Measurements from ENCODE around the gene IRF5.
A peak's percentile ranks its signal among the peaks of the same experiment; 100 is the strongest.
"Not testable (repeated sequence)": the region's sequence is repeated elsewhere in the genome, so short reads cannot be mapped to it uniquely, and the experiment has no call there.

The IRF5 gene

DNA sequence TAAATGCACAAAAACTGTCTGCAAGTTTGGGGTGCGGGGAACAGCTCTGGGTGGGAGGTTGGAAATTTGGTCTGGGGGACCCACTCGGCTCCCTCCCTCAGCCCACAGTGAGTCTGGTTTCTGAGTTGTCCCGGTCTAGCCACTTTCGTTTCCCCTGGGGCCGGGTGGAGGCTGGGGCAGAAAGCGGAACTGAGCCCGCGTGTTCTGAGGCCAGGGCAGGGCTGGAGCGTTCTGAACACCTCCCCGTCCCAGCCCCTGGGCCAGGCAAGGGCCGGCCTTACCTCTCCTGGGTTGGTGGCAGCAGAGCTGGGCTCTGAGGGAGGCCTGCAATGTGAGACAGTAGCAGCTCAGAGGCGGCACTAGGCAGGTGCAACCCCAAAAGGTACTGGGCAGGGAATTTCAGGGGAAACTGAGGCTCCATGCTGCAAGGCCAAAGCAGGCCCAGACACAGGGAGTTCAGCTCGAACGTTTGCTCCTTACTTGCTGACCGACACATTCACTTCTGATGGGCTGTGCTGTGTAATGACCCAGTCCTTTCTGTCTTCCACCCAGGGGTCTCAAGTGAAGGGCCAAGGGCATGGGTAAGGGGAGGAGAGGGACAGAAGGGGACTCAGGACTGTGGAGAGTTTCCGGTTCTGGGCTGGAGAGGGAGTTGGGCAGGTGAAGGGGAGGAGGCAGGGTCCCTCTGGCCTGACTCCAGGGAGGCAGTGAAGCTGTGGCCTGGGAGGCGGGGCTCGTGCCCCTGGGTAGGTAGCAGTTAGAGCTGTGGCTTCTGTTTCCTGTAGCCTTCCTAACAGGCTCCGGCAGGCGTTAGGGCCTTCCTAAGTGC lies 3.0 kb downstream of the IRF5 start:
- peak; percentile 93 to 94 (median 93) for DNase-seq

DNA sequence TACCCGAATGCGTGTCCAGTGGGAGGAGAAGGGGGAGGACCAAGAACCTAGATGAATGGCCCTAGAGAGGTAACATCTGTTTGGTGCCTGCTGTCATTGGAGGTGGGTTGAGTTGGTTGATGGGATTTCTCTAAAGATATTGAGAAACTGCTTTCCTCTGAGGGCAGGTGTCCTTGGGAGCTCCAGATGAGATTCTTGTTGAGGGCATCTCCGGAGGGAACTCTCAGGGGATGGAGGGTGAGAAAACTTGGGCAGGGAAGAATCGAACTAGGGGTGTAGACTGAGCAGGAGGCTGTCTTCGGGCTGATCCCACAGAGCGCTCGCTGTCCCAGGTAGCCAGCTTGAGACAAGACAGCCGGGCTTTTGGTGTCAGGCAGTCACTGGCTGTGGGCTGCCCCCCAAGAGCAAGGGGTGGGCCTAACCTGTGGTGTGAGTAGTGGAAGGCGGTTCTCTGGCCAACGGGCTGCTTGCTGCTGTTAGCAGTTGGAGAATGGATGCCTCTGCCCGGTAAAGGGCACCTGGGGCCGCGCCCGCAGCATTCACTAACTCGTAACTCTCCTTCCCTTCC lies 3.7 kb downstream of the IRF5 start:
- no peak for DNase-seq

GRCh38 chr7:128941946-128942526 lies 4.3 kb downstream of the IRF5 start:
- DNase-seq: no peak

GRCh38 chr7:128943251-128943650 lies 5.5 kb downstream of the IRF5 start:
- not testable (repeated sequence) for DNase-seq

DNA sequence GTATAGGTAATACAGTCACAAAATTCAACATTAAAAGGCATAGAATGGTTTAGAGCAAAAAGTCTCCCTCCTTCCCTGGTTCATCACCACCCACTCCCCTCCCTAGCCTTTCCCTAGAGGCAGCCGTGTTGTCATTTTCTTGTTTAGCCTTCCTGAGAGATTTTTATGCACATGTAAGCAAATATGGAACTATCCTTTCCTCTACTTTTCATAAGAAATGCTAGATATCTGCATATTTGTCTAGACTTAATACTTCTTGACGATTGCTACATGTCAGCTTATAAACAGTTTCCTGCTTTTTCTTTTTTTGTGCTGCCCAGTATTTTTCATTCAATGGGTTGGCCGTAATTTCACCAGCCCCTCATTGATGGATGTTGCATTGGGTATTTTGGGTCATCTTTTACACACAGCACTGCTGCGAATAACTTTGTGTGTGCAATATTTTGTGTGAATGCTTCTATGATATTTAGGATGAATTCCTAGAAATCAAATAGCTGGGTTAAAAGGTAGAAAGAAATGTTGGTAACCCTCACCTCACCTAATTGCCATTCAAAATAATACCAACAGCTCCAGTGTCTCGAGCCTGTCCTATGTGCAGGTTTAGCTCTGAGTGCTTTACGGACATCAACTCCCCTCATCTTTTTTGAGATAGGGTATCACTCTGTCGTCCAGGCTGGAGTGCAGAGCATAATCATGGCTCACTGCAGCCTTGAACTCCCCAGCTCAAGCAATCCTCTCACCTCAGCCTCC lies 6.9 kb downstream of the IRF5 start:
- no peak for DNase-seq

- no peak for DNase-seq
These were observed 8.1 kb downstream of the IRF5 start for GRCh38 chr7:128945668-128946366.

- DNase-seq: peak in 1 of 3 donors; percentile 63
These were observed 9.5 kb downstream of the IRF5 start for GRCh38 chr7:128946936-128947830.

DNA sequence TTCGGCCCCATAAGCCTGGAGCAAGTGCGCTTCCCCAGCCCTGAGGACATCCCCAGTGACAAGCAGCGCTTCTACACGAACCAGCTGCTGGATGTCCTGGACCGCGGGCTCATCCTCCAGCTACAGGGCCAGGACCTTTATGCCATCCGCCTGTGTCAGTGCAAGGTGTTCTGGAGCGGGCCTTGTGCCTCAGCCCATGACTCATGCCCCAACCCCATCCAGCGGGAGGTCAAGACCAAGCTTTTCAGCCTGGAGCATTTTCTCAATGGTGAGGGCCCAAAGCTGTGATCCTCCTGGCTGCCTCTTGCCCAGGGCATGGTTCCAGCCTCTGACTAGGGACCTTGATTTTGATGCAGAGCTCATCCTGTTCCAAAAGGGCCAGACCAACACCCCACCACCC lies 10.1 kb downstream of the IRF5 start:
- DNase-seq: no peak

DNA sequence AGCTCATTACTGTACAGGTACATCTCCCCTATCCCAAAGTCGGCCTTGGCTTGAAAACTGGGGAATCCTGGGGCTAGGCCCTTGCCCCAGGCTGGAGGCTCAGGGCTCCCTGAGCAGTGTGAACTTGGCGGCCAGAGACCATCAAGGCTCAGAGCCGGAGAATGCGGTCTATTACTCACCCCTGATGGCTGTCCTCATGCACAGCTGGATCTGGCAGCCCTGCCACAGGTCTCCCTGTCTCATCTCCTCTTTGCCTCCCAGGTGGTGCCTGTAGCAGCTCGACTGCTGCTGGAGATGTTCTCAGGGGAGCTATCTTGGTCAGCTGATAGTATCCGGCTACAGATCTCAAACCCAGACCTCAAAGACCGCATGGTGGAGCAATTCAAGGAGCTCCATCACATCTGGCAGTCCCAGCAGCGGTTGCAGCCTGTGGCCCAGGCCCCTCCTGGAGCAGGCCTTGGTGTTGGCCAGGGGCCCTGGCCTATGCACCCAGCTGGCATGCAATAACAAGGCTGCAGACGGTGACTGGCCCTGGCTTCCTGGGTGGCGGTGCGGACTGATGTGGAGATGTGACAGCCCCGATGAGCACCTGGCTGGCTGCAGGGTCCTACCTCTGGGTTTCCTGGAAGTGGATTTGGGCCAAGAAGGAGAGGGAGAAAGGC lies 10.7 kb downstream of the IRF5 start:
- no peak for DNase-seq

DNA sequence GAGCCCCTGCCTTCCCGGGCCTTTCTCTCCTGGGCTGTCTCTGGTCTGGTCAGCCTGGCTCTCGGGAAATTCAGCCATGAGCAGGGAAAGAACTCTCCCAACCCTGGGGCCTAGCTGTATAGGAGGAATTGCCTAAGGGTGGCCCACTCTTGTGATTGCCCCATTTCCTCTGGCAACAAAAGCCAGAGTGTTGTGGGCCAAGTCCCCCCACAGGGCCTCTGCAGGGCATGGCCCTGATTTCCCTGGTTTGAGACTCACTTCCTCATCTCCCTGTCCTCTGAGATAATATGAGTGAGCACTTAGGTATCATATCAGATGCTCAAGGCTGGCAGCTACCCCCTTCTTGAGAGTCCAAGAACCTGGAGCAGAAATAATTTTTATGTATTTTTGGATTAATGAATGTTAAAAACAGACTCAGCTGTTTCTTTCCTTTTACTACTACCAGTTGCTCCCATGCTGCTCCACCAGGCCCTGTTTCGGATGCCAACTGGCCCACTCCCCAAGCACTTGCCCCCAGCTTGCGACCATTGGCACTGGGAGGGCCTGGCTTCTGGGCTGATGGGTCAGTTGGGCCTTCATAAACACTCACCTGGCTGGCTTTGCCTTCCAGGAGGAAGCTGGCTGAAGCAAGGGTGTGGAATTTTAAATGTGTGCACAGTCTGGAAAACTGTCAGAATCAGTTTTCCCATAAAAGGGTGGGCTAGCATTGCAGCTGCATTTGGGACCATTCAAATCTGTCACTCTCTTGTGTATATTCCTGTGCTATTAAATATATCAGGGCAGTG lies 11.4 kb downstream of the IRF5 start:
- peak; percentile 61 to 67 (median 65) for DNase-seq

DNA sequence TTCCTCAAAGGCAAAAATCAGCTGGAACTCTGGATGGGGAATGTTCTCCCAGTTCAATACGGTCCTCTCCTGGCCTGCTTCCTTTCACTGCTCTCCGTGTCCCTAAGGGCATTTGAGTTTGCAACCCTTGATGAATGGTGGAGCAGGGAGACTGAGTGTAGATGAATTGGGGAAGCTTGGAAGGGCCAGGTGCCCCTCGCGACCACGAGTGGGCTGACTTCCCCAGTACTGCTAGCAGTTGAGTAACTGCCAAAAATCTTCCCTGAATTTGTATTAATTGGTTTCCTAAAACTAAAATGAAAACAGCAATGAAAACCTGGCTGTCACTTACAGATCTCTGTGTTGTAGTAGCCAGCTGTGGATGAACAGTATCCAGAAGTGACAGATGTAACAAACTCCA lies 13.6 kb downstream of the IRF5 start:
- DNase-seq: peak; percentile 38 to 45 (median 39)

DNA sequence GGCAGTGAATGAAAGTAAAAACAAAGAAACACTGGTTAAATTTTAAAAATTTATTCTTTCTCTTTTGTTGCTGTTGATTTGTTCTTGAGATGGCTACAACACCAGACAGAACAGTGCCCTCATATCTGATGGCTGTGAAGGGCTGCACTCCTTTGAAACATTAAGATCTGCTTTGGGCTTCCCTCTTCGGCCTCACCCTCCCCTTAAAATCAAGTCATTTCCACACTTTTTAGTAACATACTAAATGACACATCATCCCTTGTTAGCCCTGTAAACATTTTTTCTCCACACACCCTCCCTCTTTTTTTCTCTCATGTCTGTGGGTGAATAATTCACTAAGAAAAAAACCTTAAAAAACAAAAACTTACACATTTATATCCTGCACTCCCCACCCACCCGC lies 16.4 kb downstream of the IRF5 start:
- no peak for DNase-seq

- no peak for DNase-seq
These were observed 17.4 kb downstream of the IRF5 start for GRCh38 chr7:128954830-128955802.

DNA sequence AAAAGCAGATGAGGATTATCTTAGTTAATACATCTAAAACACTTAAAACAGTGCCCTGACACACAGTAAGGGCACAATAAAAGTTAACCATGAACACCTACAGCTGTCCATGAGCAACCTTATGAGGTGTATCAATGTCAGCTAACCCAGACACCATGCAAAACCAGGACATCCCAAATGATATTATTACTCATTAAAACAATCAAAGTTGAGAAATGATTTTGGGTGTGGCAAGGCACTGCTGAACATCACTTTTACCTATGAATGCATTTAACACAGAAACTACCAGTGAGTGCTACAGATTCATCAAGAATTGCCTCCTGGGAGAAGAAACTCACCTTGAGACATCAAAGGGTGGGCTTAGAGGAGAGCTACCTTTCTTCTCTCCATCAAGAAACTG lies 18.3 kb downstream of the IRF5 start:
- no peak for DNase-seq

DNA sequence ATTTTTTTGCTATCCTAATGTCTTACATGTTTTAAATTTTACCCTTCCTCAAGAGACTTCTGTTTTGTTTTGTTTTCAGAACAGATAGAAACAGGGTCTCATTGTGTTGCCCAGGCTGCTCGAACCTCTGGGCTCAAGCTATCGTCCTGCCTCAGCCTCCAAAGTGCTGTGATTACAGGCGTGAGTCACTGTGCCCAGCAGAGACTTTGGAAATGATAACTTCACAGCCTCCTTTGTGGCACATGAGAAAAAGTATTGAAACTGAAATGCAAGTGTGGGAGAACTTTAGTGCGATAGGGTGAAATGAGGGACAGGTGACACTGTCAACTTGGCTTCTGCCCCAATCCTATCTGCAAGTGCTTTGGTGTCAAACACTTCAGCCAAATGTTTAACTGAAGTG lies 21.6 kb downstream of the IRF5 start:
- no peak for DNase-seq

DNA sequence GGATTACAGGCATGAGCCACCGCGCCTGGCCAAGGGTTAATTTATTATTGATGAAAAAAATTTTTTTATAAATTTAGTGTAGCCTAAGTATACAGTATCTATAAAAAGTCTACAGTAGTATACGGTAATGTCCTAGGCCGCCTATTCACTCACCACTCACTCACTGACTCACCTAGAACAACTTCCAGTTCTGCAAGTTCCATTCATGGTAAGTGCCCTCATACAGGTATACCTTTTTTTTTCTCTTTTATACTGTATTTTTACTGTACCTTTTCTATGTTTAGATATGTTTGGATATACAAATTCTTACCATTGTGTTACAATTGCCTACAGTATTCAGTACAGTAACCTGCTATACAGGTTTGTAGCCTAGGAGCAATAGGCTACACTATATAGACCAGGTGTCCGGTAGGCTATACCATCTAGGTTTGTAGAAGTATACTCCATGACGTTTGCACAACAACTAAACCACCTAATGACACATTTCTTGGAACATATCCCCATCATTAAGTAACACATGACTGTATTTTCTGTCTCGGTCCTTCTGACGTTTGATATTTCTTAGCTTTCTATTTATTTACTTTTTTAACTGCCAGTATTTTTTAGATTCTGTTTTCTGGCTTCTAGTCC lies 23.4 kb downstream of the IRF5 start:
- DNase-seq: no peak

GRCh38 chr7:128962899-128963298 lies 25.2 kb downstream of the IRF5 start:
- peak; percentile 52 to 64 (median 60) for DNase-seq

- peak; percentile 84 to 93 (median 92) for DNase-seq
These were observed 25.6 kb downstream of the IRF5 start for GRCh38 chr7:128963327-128963757.

DNA sequence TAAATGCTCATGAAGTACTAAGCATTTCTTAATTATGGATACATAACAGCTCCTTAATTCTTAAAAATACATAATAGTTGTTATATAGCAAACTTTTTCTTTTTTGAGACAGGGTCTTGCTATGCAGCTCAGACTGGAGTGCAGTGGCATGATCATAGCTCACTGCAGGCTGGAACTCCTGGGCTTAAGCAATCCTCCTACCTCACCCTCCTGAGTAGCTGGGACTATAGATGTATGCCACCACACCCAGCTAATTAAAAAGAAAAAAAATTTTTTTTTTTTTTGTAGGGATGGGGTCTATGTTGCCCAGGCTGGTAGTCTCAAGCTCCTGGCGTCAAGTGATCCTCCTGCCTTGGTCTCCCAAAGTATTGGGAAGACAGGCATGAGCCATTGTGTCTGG lies 30.9 kb downstream of the IRF5 start:
- DNase-seq: no peak
